ENCODE data around the gene IGSF22. TPM values are rescaled to one million over a fixed set of nuclear protein-coding genes. Genes with fewer than 3 reads are reported as not detected.

IGSF22 gene
- total RNA-seq, 2 donors from 2014 or later: not detected

GRCh38 chr11:18703001-18703763 is 22.8 kb downstream of the IGSF22 start:
- H3K36me3 ChIP-seq (replicated peaks in 1 of 2; ENCODE audit: insufficient read depth in 1 of 2, low read depth in 2 of 2): no peaks in the 10 kb centered on the region
- peaks cover 42% of the 10 kb centered on the region for H3K4me1 ChIP-seq
- 85 to 97% methylated on average over 2 of the region's 2 CpGs for WGBS, 2 donors
- no peak for TF ChIP-seq POLR2A (IDR thresholded peaks at IDR 0.05)
- TF ChIP-seq CTCF (IDR thresholded peaks at IDR 0.05): no peak
- intact Hi-C loops (cut with DNase I): no loop called here
- ATAC-seq (no peak), DNase-seq (no peak)
- no peaks in the 10 kb centered on the region for H3K27me3 ChIP-seq
- no peaks in the 10 kb centered on the region for H3K9me3 ChIP-seq
- H3K4me3 ChIP-seq: no peak overlapping the region
- H3K27ac ChIP-seq: no peak overlapping the region

- intact Hi-C loops (cut with DNase I): no loop called here
- no peak for DNase-seq
Observed at GRCh38 chr11:18701614-18702216, 24.3 kb downstream of the IGSF22 start.

GRCh38 chr11:18700872-18701271 is 25.1 kb downstream of the IGSF22 start:
- intact Hi-C loops (cut with DNase I): no loop called here
- ATAC-seq (no peak), DNase-seq (no peak)
- no peak for TF ChIP-seq POLR2A (IDR thresholded peaks at IDR 0.05)
- TF ChIP-seq CTCF (IDR thresholded peaks at IDR 0.05): no peak
- Histone ChIP-seq H3K9me3 (no peaks in the 10 kb centered on the region), H3K27me3 (no peaks in the 10 kb centered on the region), H3K27ac (no peak overlapping the region), H3K4me1 (peaks cover 38% of the 10 kb centered on the region), H3K4me3 (no peak overlapping the region), H3K36me3 (replicated peaks in 1 of 2; ENCODE audit: insufficient read depth in 1 of 2, low read depth in 2 of 2) (no peaks in the 10 kb centered on the region)
- 92 to 93% methylated on average over 7 of the region's 7 CpGs for WGBS, 2 donors

More at GRCh38 chr11:18701614-18702216, 24.3 kb downstream of the IGSF22 start:
- H3K9me3 ChIP-seq: no peaks in the 10 kb centered on the region
- no peak overlapping the region for H3K4me3 ChIP-seq
- H3K36me3 ChIP-seq (replicated peaks in 1 of 2; ENCODE audit: insufficient read depth in 1 of 2, low read depth in 2 of 2): no peaks in the 10 kb centered on the region
- no peak for TF ChIP-seq CTCF (IDR thresholded peaks at IDR 0.05)
- no peak for TF ChIP-seq POLR2A (IDR thresholded peaks at IDR 0.05)
- peaks cover 42% of the 10 kb centered on the region for H3K4me1 ChIP-seq
- H3K27me3 ChIP-seq: no peaks in the 10 kb centered on the region
- no peak overlapping the region for H3K27ac ChIP-seq
- 89 to 98% methylated on average over 13 to 14 of the region's 17 CpGs for WGBS, 2 donors
- ATAC-seq: no peak

- no peak overlapping the region for H3K27ac ChIP-seq
- no peaks in the 10 kb centered on the region for H3K36me3 ChIP-seq (replicated peaks in 1 of 2; ENCODE audit: insufficient read depth in 1 of 2, low read depth in 2 of 2)
- no peaks in the 10 kb centered on the region for H3K9me3 ChIP-seq
- TF ChIP-seq POLR2A (IDR thresholded peaks at IDR 0.05): no peak
- TF ChIP-seq CTCF (IDR thresholded peaks at IDR 0.05): no peak
- H3K4me3 ChIP-seq: no peak overlapping the region
- no peak for ATAC-seq
- no peaks in the 10 kb centered on the region for H3K27me3 ChIP-seq
- intact Hi-C loops (cut with DNase I): no loop called here
- no peak for DNase-seq
- WGBS, 2 donors: 50% methylated on average over 1 of the region's 1 CpG
- peaks cover 33% of the 10 kb centered on the region for H3K4me1 ChIP-seq
Observed at GRCh38 chr11:18700375-18700774, 25.6 kb downstream of the IGSF22 start.

Data from body of pancreas (tissue), 4 donors.